ENCODE results near the gene VPS13D. TPM values are rescaled to one million over a fixed set of nuclear protein-coding genes. Genes with fewer than 3 reads are reported as not detected.

The VPS13D gene
- total RNA-seq, 1 donor from 2014 or later: 77.8 TPM

DNA sequence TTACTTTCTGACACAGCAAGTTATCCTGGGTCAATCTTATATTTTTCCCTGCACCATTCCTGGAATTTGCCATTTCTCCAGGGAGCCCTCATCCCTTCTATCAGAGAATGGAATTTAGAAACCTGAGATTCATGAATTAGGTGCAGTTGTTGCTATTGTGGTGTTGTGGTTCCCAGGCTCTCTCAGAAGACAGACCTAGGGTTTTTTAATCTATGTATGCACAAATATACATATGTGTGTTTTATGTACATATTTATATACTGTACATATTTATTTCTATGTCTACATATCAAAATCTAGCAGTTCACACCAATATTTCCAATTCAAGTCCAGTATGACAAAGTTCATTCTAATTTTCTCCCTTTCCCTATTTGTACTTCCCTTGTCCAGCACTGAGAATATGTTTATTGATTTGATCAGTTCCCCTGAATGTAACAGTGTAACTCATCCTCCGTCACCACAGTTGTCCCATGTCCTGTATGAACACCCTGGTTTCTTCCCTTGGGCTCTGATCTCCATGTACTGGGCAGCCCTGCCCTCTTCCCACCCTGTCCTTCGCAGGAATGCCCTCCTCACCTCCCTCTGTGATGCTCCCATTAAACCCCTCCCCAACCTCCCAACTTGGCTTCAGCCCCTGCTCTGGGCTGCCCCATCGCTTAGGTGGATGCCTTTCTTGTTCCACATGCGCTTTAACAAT is 145.5 kb downstream of the VPS13D start:
- Mint-ChIP-seq H3K27ac (peak overlapping the region; percentile 76), H3K4me3 (no peak overlapping the region), H3K36me3 (peaks cover 27% of the 10 kb centered on the region), H3K9me3 (no peaks in the 10 kb centered on the region), H3K4me1 (peaks cover 54% of the 10 kb centered on the region), H3K27me3 (ENCODE audit: low read depth) (no peaks in the 10 kb centered on the region)
- no peak for DNase-seq (ENCODE audit: low spot score in 2 of 2, unreplicated experiment in 2 of 2)
- TF ChIP-seq, protein P1, sequence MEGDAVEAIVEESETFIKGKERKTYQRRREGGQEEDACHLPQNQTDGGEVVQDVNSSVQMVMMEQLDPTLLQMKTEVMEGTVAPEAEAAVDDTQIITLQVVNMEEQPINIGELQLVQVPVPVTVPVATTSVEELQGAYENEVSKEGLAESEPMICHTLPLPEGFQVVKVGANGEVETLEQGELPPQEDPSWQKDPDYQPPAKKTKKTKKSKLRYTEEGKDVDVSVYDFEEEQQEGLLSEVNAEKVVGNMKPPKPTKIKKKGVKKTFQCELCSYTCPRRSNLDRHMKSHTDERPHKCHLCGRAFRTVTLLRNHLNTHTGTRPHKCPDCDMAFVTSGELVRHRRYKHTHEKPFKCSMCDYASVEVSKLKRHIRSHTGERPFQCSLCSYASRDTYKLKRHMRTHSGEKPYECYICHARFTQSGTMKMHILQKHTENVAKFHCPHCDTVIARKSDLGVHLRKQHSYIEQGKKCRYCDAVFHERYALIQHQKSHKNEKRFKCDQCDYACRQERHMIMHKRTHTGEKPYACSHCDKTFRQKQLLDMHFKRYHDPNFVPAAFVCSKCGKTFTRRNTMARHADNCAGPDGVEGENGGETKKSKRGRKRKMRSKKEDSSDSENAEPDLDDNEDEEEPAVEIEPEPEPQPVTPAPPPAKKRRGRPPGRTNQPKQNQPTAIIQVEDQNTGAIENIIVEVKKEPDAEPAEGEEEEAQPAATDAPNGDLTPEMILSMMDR (IDR thresholded peaks at IDR 0.05; ENCODE audit: unreplicated experiment): no peak

DNA sequence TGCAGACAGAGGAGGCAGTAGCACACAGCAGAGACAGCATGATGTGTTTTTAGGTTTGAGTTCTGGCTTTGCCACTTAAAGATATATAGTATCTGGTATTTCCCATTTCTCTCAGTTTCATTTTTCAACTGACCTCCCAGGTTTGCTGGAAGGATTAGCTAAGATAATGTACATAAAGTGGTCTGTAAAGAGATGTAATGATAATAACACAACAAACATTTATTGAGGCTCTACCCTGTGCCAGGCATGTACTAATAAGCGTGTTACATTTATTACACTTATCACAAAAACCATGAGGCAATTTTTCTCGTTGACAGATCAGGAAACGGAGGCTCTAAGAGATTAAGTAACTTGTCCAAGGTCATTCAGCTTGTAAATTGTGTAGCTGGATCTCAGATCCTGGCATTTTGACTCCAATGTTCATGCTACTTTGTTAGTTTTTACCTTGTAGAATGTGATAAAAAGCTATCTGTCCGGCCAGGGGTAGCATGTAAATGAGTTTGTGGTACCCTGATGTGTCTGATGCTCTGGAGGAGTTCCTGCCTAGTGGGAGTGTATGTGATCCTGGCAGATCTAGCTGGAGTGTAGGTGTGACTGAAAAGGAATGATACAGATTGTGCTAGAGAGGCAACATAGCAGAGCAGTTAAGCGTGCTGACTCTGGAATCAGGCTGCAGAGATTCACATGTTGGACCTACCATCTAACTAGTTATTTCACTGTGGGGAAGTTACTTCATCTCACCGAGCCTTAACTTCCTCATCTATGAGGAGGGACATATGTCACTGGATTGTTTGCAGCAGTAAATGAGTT is 146.6 kb downstream of the VPS13D start:
- Mint-ChIP-seq H3K36me3 (peaks cover 27% of the 10 kb centered on the region), H3K27me3 (ENCODE audit: low read depth) (no peaks in the 10 kb centered on the region), H3K9me3 (no peaks in the 10 kb centered on the region), H3K27ac (peak overlapping the region; percentile 88), H3K4me1 (peaks cover 56% of the 10 kb centered on the region), H3K4me3 (no peak overlapping the region)
- TF ChIP-seq, protein P1 (IDR thresholded peaks at IDR 0.05; ENCODE audit: unreplicated experiment): no peak
- no peak for DNase-seq (ENCODE audit: low spot score in 2 of 2, unreplicated experiment in 2 of 2)

DNA sequence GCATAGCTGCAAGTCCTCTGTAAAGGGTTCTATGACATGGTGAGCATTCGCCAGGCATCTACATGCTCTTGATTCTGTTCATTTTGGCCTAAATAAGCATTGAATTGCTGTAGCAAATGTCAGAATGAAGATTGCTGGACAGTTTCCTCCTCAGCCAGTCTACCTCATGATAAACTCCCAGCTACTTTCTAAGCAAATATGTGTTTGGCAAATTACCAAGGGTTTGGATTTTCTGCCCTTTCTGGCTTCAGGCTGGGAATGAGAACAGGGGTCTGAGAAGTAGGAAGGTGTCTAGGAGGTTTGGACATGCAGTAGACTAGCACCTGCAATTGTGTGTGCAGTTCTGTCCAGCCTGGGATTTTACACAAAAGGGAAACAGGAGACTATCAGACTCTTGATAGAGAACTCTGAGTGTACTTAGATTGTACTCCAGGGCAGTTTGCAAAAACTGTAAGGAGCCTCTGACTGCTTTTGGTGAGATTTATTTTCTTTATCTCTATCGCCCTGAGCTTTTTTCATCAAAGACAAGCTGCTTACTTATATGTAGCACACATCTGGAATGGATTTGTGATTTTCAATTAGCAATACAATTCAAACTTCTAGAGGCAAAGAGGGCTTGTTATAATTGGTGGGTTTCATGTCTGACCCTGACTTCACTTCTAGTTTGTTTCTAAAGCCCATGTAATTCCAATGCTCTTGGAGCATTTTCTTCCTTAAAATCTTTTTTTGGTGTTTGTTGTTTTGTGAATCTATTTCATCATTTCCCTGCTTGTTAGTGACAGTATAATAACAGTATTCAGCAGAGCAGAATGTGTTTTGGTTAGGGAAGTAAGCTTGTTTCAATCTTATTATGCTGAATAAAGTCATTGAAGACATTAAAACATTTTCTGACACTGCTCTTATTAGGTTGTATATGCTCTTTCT is 150.8 kb downstream of the VPS13D start:
- Mint-ChIP-seq H3K9me3 (peaks cover 13% of the 10 kb centered on the region), H3K4me1 (peaks cover 50% of the 10 kb centered on the region), H3K4me3 (no peak overlapping the region), H3K36me3 (peaks cover 43% of the 10 kb centered on the region), H3K27me3 (ENCODE audit: low read depth) (no peaks in the 10 kb centered on the region), H3K27ac (peak overlapping the region; percentile 89)
- TF ChIP-seq, protein P1 (IDR thresholded peaks at IDR 0.05; ENCODE audit: unreplicated experiment): no peak
- DNase-seq (ENCODE audit: low spot score in 2 of 2, unreplicated experiment in 2 of 2): no peak

DNA sequence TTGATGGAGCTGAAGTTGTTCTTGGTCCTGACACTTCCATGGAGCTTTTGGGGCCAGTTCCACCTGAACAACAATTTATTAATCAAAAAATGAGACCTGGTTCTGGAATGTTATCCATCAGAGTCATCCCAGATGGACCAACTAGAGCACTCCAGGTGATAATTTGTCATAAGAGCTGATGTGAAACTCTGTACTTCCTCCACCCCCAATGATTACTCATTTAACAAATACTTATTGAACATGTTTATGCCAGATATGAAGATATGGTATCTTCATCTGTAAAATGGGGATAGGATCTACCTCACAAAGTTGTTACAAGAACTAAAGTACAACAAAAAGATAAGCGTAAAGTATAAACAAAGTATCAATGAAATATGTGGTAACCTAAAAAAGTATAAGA is 153.2 kb downstream of the VPS13D start:
- Mint-ChIP-seq H3K27me3 (ENCODE audit: low read depth) (no peaks in the 10 kb centered on the region), H3K36me3 (peaks cover 60% of the 10 kb centered on the region), H3K27ac (peak overlapping the region; percentile 90), H3K4me1 (peaks cover 36% of the 10 kb centered on the region), H3K9me3 (peaks cover 37% of the 10 kb centered on the region), H3K4me3 (no peak overlapping the region)
- no peak for DNase-seq (ENCODE audit: low spot score in 2 of 2, unreplicated experiment in 2 of 2)
- TF ChIP-seq, protein P1 (IDR thresholded peaks at IDR 0.05; ENCODE audit: unreplicated experiment): no peak

DNA sequence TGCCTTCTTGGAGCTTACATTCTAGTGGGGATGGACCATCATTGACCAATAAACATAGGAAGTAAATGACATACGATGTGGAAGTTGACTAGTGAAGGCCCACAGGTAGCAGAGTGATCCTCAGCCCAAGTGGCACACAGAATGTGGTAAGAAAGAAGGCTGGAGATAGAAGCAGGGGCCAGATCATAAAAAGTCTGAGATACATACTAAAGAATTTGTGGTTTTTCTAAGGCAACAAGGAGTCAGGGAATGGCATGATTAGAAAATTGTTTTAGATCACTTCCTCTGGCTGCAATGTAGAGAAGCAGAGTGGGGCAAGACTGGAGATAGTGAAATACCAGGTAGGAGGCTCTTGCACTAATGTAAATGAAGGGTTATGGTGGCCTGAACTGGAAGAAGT is 154.0 kb downstream of the VPS13D start:
- Mint-ChIP-seq H3K27me3 (ENCODE audit: low read depth) (no peaks in the 10 kb centered on the region), H3K4me1 (peaks cover 36% of the 10 kb centered on the region), H3K27ac (peak overlapping the region; percentile 33), H3K4me3 (no peak overlapping the region), H3K9me3 (peaks cover 42% of the 10 kb centered on the region), H3K36me3 (peaks cover 63% of the 10 kb centered on the region)
- TF ChIP-seq, protein P1 (IDR thresholded peaks at IDR 0.05; ENCODE audit: unreplicated experiment): no peak
- no peak for DNase-seq (ENCODE audit: low spot score in 2 of 2, unreplicated experiment in 2 of 2)

Measured in mesothelial cell of epicardium (in vitro differentiated cells).